NCI-H2081 treated with DMSO at 0.1 percent for 48 hours (cell line): ENCODE measurements around the gene RNF208.
"Not testable (repeated sequence)": the region's sequence is repeated elsewhere in the genome, so short reads cannot be mapped to it uniquely, and the experiment has no call there.

Source experiments
- DNase-seq: peaks from one replicate; lab custom pipeline; 2025; lab: John Stamatoyannopoulos, UW

Gene RNF208

DNA sequence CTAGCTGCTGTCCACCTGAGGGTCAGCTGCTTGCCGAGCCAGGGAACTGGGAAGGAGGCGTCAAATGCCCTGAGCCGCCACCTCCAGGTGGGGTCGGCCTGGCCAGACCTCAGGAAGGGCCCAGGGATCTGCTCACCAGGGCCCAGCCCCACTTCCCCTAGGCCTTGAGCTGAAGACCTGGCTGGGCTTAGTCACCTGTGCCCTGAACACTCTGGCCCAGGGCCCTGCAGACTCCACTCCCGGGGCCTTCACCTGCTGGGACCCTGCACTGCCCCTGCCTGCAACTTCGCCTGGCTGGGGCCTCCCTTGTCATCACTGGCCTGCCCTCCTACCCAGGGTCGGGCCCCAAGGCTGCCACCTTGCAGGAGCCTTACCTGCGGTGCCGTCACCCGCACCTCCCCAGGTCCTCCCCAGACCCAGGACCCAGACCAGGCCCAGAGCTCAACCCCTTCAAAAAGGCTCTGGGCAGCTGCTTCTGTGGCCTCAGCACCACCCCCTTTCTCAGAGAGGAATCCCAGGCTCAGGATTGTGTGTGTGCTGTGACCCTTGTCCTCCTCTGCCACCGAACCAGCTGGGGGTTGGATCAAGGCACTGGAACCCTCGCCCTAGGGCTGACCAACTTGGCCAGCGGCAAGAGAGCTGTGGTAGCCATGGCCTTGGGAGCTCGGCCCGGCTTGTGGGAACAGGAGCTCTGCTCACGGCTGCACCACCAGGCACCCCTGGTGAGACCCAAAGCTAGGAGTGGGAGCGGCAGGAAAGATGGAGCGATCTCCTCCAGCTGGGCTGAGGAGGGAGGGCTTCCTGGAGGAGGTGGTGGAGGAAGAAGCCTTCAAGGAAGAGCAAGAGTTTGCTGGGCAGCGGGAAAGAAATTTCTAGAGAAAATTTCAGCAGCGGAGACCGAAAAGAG, 31.9 kb upstream of the RNF208 start:
- DNase-seq, result no peak

DNA sequence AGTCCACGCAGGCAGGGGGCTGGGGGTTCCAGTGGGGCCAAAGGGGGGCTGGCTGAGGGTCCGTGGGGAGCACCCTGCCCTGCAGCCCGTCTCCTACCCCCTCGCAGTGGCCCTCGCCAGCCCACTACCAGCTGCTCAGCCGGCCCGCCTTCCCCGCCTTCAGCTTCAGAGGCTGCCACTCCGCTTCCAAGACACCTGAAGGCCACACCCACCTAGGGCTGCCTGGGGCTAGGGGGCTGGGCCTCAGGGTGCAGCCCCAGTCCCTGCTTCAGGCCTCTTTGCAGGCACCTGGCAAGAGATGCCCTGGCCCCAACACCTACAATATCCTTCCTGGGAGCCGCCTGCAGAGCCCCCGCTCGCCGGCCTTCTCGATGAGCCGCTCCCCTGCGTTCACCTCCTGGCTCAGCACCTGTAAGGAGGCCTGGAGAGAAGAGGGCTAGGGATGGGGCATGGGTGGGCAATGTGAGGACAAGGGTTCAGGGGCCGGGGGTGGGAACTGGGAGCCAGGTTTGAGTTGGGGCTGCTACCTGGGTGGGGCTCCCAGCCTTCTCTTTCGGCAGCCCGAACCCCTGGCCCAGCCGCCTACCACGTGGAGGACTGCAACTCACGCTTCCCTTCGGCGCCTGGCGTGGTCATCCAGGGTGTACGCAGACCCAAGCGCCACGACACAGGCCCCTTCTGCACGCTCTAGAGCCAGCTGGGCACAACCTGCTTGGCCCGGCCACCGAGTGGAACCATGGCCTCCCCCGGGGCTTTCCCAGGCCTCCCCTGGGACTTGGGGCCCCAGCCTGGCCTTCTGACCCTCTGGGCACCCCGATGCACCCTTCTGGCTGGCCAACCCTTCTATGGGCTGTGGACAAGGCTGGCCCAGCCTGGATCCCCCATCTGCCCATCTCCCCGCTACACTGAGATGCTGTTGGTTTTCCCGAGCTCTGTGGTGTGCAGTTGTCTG, 30.8 kb upstream of the RNF208 start:
- no peak for DNase-seq

DNA sequence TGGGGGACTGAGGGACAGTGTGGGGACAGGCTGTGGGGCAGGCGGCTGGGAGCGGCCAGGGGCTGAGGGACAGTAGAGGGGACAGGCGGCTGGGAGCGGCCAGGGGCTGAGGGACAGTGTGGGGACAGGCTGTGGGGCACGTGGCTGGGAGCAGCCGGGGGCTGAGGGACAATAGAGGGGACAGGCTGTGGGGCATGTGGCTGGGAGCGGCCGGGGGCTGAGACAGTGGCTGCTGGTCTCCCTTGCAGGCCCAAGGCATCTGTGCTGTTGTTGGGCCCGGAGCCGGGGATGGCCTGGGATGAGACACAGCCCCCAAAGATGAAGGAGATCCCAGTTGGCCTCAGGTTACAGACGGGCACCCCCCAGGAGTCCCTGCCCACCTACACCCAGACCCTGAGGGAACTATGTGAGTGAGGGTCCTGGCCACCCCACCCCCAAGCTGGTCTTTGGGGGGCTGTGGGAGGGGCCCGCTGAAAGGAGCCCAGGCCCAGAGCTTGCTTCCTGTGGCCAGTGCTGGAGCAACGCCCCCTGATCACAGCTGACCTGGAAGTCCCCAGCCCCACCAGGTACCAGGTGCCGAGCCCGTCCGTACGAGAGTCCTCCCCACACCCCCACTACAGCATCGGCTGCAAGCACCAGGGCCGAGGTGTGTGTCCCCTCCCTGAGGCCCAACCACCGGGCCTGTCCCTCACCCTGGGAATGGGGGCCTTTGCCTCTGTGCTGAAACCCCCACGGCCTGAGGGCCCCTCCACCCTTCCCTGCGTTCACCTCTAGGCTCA, 29.6 kb upstream of the RNF208 start:
- no peak for DNase-seq

DNA sequence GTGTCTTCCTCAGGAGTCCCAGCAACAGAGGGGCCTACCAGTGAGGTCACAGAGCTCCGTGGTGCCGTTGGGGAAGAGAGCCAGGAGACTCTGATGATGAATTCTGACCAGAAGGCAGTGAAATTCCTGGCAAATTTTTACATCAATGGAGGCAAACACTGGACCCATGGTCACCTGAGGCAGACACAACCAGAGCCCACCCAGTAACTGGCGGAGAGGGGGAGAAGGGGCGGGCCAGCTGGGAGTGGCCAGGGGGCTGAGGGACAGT, 29.1 kb upstream of the RNF208 start, which contains the start of gene STPG3:
Gene STPG3, plus strand, starts transcription at position 93 of the 268 bp plus-strand sequence. Its CDS starts 1 bp downstream, at position 94.
- DNase-seq, result no peak

DNA sequence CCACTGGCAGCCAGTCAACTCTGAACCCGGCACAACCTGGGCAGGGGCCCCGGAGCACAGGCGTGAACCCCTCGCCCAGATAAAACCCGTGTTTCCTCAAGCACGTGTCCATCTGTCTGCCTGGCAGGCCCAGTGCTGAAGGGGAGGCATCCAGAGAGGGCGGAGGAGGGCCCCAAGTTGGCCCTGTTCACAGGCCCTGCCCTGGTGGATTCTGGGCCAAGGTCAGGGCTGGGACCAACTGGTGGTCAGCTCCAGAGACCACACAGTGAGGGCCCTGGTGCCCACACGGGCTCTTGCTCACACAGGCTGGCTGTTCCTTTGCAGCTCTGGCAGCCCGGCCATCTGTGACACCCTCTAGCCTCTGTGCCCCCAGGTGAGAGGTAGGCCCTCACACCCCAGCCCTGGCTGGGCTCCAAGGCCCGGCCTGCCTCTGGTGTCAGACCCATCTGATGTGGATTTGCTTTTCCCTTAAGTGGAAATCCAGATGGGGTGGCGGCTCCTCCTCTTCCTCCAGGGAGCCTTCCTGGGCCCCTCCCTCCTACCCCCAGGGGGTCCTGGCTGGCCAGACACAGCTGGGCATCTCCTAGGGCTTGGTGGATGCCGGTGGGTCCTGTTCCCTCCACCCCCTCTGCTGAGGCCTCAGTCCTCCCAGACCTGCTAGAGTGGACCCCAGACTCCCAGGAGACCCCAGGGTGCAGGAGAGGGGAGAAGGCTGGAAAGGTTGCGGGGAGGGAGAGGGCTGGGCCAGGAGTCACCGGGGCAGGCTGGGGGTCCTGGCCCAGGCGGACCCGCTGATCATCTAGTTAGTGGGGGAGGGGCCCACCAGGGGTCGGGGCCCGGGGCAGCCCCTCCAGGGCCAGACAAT, 28.5 kb upstream of the RNF208 start:
- no peak for DNase-seq

DNA sequence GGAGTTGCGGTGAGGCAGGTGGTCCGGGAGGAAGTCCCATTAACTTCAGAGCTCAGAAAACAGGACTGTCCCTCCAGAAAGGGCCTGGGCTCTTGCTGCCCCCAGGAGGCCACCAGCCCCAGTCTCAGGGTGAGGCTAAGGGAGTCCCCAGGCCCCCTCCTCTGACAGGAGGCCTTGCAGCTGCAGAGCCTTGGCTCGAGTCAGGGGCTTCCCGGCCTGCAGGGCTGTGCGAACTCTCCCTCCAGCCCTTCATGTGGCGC, 25.8 kb upstream of the RNF208 start:
- no peak for DNase-seq

DNA sequence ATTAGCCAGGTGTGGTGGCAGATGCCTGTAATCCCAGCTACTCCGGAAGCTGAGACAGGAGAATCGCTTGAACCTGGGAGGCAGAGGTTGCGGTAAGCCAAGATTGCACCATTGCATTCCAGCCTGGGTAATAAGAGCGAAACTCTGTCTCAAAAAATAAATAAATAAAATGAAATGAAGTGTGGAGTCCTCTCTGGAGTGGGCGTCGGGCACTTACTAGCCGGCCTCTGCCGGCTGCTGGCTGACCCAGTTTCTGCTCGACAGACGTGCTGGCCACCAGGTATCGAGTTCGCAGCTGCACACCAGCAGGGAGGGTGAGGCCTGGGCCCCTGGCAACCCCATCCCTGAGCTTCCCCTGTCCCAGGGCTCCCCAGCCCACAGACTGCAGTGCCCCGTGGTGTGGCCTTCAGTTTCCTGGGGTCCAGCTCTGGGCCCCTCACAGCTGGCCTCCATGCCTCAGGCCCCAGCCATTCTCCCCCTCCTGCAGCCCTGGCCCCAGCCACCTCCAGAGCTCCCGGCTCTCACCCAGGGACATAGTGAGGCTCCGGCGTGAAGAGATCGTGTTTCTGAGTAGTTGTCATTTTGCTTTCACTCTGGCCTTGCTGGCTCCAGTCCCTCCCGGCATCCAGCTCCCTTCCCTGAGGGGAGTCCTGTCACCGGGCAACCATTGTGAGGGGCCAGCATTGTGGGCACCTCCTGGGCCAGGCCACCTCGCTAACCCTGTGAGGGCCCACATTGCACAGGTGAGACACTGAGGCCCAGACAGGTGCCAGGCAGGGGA, 25.3 kb upstream of the RNF208 start:
- no peak for DNase-seq

DNA sequence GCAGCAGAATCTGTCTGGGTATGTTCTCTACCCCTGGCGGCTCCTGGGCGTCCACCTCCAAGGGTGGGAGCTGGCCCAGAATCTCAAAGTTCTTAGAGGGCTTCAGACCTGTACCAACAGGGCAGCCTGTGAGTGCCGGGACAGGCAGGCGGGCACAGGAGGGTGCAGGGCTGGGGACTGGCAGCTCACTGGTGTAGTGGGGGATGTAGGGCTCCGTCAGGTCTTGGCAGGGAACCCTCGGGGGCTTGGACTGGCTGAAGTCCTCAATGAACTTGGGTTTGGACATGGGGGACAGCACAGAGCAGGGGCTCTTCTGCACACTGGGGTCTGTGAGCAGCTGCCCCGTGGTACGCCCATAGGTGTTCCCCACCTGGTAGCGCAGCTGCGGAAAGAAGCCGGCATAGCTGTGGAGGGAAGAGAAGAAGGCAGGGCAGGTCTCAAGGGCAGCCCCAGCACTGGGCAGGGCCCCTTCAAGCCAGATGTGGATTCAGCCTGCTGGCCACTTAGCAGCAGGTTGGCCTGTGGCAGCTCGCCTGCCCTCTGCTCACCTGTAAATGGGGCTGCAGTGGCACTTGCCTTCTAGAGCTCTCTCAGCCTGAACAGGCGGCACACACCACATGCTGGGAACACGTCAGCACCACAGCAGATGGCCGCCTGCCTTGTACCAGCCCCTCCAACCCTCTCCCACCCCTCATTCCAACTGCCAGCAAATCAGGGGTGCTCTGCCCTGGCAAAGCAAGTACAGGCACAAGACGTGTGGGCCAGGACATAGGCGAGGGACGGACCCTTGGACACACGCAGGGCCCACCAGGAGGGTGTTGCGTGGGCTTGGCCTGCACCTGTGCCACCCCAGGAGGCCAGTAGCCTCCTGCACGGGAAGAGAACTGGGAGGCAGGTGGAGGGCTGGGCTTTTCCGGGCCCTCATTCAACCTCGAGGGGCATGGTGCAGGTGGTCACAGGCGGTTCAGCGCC, 23.7 kb upstream of the RNF208 start:
- DNase-seq, result no peak

DNA sequence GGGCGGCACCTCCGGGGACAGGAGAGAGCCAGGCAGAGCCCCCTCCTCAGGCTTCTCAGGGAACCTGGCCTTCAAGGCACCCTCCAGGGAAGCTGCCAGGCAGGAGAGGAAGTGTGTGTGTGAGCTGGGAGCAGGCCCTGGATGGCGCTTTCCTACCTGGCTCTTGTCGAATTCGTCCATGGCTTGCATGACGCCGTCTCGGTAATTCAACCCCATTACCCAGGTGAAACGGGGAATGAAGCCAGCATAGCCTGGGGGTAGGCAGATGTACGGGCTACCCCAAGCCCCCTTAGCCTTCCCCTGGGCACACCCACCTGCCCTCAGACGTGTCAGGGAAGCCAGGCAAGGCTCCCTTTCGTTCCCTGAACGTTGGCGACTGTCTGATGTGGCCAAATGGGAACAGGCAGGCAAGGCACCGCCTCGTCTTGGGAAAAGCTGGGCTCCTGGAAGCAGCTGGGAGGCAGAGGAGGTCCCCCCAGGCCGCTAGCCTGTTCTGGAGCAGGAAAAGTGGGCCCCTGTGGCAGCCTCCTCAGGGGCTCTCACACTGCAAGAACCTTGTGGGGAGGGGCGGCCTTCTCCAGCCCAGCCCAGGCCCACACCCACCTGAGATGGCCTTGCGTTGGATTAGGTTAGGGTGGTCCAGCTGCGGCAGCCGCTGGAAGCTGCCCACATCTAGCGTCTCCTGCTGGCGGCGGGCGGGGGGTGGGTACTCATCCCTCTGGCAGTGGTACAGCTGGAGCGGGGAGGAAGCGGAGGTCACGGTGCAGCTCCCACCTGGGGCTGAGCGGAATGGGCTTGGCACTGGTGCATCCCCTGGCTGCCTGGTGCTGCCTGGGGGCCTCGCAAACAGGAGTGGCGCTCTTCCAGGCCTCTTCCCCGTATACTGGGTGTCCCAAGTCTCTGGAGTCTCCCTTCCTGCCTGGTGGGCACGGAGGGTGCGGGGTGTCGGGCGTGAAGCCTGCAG, 22.7 kb upstream of the RNF208 start:
- DNase-seq, result peak; percentile 52

DNA sequence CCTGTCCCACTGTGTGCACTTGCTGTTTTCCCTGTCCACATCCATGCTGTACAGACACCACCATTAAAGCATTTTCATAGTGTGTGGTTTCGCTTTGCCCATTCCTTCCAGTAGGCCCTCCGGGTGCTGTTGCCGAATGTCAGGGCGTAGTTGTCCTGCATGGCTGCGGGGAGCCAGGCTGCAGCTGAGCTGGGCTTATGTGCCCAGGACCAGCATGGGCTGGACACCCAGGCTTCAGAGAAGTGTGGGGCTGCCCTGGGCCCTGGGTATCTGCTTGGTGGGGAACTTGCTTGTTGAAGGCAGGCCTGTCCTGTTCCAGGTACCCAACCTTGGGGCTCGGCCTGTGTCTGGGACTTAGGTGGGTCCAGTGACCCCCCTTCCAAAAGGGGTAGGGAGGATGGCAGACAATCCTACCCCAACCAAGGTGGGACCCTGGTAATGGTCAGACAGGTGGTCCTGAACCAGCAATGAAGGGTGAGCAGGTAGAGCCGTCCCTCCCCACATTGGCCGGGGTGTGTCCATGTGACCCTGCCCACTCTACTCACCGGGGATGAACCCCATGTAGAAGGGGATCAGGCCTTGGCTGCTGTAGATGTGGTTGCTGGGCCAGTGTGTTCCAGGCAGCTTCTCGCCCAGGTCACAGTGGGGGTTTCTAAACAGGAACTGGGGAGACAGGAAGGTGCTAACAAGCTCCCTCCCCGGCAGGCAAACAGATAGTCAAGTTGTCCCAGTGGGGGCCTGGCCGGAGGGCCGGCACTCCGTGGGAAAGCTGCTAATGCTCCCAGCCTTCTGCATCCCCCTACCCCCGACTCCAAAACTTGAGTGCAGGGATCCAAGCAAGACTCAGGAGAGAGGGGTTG, 21.8 kb upstream of the RNF208 start:
- DNase-seq, result no peak

DNA sequence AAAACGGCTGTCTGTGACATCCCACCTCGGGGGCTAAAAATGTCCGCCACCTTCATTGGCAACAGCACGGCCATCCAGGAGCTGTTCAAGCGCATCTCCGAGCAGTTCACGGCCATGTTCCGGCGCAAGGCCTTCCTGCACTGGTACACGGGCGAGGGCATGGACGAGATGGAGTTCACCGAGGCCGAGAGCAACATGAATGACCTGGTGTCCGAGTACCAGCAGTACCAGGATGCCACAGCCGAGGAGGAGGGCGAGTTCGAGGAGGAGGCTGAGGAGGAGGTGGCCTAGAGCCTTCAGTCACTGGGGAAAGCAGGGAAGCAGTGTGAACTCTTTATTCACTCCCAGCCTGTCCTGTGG, 21.2 kb upstream of the RNF208 start:
- DNase-seq, result not testable (repeated sequence)

DNA sequence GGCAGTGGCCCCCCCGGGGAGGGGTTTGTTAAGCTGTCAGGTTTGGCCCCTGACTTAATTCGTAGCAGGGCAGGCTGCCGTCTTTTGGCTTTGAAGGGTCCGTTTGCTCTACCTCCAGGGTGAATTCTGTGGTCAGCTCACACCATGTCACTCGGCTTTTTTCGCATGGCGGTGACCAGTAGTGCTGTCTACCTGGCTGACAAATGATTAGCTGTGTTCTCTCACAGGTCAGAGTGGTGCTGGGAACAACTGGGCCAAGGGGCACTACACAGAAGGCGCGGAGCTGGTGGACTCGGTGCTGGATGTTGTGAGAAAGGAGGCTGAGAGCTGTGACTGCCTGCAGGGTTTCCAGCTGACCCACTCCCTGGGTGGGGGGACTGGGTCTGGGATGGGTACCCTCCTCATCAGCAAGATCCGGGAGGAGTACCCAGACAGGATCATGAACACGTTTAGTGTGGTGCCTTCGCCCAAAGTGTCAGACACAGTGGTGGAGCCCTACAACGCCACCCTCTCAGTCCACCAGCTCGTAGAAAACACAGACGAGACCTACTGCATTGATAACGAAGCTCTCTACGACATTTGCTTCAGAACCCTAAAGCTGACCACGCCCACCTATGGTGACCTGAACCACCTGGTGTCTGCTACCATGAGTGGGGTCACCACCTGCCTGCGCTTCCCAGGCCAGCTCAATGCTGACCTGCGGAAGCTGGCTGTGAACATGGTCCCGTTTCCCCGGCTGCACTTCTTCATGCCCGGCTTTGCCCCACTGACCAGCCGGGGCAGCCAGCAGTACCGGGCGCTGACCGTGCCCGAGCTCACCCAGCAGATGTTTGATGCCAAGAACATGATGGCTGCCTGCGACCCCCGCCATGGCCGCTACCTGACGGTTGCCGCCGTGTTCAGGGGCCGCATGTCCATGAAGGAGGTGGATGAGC, 20.5 kb upstream of the RNF208 start:
- DNase-seq, result no peak

DNA sequence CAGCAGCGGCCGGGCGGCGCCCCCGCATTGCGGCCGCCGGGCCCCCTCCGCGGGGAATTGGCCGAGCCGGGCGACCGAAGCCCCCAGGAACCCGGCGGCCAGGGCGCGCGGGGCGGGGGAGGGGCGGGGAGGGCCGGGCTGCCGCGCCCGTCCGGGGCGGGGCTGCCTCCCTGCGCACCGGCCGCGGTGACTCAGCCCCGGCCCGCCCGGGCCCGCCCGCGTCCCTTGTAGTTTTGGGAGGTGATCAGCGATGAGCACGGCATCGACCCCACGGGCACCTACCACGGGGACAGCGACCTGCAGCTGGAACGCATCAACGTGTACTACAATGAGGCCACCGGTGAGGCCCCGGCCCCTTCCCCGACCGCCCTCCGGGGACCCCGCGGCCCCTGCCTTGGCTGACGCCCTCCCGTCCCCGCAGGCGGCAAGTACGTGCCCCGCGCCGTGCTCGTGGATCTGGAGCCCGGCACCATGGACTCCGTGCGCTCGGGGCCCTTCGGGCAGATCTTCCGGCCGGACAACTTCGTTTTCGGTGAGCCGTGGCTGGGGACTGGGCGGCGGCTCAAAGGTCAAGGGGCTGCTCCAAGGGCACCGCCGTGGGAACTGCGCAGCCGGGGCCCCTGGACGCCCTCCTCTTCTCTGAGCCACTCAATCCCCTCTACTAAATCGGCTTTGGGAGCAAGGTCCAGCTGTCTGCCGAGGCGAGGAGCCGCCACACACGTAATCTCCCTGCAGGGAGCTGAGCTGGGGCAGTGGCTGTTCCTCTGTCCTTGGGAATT, 19.6 kb upstream of the RNF208 start:
- DNase-seq, result no peak

DNA sequence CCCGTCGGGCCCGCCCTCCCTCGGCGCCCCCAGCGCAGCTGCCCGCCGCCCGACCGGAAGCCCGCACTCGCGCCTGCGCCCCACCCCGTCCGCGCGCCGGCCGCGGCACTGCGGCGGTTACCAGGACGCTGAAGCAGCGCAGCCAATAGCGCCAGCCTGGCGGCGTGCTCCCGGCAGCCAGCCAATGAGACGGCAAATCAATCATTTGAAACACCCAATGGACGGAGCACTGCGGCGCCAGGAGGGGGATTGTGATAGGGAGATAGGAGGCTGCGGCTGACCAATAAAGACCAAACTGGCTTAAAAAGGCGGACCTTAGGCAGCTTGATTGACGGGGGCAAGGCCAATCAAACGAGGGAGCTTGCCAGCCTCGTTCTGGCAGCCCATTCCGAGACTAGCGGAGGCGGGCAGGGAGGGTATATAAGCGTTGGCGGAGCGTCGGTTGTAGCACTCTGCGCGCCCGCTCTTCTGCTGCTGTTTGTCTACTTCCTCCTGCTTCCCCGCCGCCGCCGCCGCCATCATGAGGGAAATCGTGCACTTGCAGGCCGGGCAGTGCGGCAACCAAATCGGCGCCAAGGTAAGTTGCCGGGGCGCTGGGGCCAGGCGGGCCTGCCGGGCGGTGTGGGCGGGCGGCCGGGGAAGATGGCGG, 18.9 kb upstream of the RNF208 start, which contains the start of gene TUBB4B:
Gene TUBB4B, plus strand, starts transcription at position 447 of the 649 bp plus-strand sequence. Its CDS starts 74 bp downstream, at position 521.
- peak; percentile 99 for DNase-seq

DNA sequence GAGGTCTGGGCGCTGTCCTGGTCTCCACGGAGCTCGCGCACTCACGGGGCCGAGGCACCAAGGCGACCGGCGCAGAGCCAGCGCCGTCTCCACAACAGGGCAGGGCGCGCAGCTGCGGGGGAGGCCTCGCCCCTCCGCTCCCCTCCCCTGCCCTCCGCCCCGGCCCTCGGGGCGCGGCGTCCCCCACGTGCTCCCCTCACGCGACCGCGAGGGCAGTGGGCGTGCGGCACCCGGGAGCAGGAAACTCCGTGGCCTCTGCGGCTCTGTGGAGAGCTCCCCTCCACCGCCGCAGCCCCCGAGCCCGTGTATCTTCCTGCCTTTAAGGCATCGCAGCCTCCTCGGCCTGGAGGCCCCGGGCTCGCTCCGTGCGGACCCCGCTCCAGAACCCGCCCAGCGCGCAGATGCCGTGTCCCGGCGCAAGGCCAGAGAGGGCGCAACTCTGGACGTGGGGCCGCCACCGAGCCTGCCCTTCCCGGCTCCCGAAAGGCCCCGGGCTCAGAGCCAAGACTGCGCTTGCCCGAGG, 18.3 kb upstream of the RNF208 start:
- peak; percentile 21 for DNase-seq
